ENCODE data around the gene RRP9.

DNA sequence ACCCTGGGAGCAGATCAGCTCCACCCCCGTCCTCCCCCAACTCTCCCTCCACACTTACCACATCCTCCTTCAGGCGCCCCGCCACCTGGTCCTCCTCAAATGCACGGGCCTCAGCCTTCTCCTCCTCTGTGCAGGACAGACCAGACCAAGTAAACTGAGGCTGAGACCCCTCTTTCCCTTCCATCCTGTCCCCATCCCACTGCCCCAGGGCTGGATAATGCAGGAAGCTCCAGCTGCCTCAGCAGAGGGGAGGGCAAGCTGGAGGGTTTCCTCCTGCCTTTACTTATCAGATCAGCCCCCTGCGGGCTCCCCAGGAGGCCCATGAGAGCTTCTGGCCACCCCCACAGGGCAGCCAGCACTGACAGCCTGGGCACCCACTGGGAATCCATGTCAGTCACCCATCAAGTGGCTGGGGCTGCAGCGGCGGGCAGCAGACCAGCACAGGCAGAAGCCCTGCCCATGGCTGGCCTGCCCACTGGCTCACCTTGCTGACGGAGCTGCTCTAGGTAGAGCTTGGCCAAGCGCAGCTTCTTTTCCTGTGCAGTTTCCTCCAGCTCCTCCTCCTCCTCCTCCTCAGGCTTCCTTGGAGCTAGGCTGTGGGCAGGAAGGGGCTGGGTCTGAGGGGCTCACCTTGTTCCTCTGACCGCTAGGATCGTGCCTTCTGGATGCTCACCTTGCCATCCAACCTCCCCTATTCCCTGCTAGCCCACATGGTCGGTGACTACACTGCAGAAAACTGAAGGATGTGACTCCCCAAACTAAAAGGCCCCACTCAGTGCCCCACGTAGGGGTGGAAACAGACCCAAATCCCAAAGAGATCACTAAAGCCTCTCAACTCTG is 3.9 kb downstream of the RRP9 start:
- TF ChIP-seq, protein P1, sequence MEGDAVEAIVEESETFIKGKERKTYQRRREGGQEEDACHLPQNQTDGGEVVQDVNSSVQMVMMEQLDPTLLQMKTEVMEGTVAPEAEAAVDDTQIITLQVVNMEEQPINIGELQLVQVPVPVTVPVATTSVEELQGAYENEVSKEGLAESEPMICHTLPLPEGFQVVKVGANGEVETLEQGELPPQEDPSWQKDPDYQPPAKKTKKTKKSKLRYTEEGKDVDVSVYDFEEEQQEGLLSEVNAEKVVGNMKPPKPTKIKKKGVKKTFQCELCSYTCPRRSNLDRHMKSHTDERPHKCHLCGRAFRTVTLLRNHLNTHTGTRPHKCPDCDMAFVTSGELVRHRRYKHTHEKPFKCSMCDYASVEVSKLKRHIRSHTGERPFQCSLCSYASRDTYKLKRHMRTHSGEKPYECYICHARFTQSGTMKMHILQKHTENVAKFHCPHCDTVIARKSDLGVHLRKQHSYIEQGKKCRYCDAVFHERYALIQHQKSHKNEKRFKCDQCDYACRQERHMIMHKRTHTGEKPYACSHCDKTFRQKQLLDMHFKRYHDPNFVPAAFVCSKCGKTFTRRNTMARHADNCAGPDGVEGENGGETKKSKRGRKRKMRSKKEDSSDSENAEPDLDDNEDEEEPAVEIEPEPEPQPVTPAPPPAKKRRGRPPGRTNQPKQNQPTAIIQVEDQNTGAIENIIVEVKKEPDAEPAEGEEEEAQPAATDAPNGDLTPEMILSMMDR (conservative IDR thresholded peaks at IDR 0.05 in 1 of 2, IDR thresholded peaks at IDR 0.05 in 1 of 2; ENCODE audit: low read depth in 1 of 2, low read length in 2 of 2): no peak
- no peak for TF ChIP-seq EZH2 (IDR thresholded peaks at IDR 0.05; ENCODE audit: low read length, missing control alignments)

Measured in fibroblast of lung (primary cell).